ENCODE results near the gene TRMT10B. TPM values are rescaled to one million over a fixed set of nuclear protein-coding genes. Genes with fewer than 3 reads are reported as not detected.
"Not testable (repeated sequence)": the region's sequence is repeated elsewhere in the genome, so short reads cannot be mapped to it uniquely, and the experiment has no call there.

Gene TRMT10B
- total RNA-seq, 1 donor from 2014 or later = 18.0 TPM

- DNase-seq (ENCODE audit: low spot score) = no peak
These were observed 47.8 kb downstream of the TRMT10B start for GRCh38 chr9:37801287-37801850.

- no peak for DNase-seq (ENCODE audit: low spot score)
These were observed 48.5 kb downstream of the TRMT10B start for GRCh38 chr9:37801959-37802711.

GRCh38 chr9:37806271-37806670 lies 52.7 kb downstream of the TRMT10B start:
- DNase-seq (ENCODE audit: low spot score) = no peak

- DNase-seq (ENCODE audit: low spot score) = not testable (repeated sequence)
These were observed 56.1 kb downstream of the TRMT10B start for GRCh38 chr9:37809676-37810075.

- DNase-seq (ENCODE audit: low spot score) = no peak
These were observed 58.4 kb downstream of the TRMT10B start for GRCh38 chr9:37811906-37812476.

GRCh38 chr9:37812773-37813379 lies 59.3 kb downstream of the TRMT10B start:
- no peak for DNase-seq (ENCODE audit: low spot score)

- DNase-seq (ENCODE audit: low spot score) = no peak
These were observed 65.2 kb downstream of the TRMT10B start for GRCh38 chr9:37818849-37819248.

- DNase-seq (ENCODE audit: low spot score) = no peak
These were observed 66.5 kb downstream of the TRMT10B start for GRCh38 chr9:37820142-37820541.

- DNase-seq (ENCODE audit: low spot score) = not testable (repeated sequence)
These were observed 71.6 kb downstream of the TRMT10B start for GRCh38 chr9:37825174-37825573.

- DNase-seq (ENCODE audit: low spot score) = no peak
These were observed 74.0 kb downstream of the TRMT10B start for GRCh38 chr9:37827483-37828165.

Other genes starting within 250 kb of the TRMT10B start
- 7.5 TPM for gene FBXO10, start 177.4 kb upstream of the TRMT10B start, total RNA-seq
- 72.7 TPM for gene TOMM5, start 161.2 kb upstream of the TRMT10B start, total RNA-seq
- not detected for gene FRMPD1, start 102.9 kb upstream of the TRMT10B start, total RNA-seq
- 27.2 TPM for gene EXOSC3, start 31.3 kb downstream of the TRMT10B start, total RNA-seq
- gene DCAF10, start 47.0 kb downstream of the TRMT10B start, total RNA-seq = 33.0 TPM
- gene SLC25A51, start 150.3 kb downstream of the TRMT10B start, total RNA-seq = 22.1 TPM

Measured in ureter (tissue), 1 donor.